ENCODE results near the gene EEPD1.
"Not testable (repeated sequence)": the region's sequence is repeated elsewhere in the genome, so short reads cannot be mapped to it uniquely, and the experiment has no call there.

The EEPD1 gene

DNA sequence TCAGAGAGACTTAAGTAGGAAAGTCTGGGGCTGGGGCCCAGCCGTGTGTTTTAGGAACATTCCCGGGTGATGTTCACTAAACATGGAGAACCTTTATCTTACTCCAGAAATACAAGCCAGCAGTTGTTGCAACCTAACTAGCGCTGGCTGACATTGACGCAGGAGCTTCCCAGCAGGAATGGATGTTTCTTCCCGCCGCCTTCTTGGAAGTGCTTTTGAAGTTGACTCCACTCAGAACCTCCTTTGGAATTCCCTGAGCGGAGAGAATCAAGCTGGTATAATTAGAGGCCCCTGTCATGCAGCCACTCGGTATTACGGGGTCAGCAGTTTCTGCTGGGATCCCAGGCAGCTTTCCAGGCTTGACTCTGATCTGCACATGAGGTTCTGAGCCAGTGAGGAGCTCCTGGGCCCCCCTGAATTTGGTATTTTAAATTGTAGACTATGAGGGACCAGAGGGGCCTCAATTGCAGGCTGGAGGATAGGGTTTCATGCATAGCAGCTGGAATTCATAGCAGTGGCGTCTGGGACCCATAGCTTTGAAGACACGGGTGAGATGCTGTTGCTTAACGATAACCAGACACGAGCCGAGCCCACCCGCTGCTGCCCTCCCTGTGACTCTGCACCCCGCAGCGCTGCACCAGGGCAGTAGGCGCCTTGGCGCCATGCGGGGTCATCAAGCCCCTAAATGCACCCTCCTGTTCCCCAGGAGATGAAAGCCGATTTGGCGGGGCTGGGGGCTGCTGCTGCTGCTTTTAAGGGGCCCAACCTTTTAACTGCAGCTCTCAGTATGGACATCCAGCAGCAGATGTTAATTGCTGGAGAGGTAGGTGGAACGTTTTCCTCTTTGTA, 61.8 kb downstream of the EEPD1 start:
- no peak for DNase-seq

DNA sequence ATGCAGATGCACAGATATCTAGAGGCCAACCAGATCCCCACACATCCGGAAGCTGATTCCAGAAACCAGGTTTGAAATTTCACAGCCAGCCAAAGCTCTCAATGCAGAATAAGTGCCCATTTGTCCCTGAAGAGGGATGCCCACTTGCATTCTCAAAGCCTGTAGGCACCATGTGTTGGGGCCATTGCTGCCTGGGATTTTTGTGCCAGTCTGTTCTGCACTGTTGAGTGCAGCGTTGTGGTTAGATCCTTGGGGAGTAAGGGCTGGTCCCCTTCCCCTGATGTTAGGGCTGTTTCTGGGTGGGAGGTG, 62.4 kb downstream of the EEPD1 start:
- DNase-seq = no peak

DNA sequence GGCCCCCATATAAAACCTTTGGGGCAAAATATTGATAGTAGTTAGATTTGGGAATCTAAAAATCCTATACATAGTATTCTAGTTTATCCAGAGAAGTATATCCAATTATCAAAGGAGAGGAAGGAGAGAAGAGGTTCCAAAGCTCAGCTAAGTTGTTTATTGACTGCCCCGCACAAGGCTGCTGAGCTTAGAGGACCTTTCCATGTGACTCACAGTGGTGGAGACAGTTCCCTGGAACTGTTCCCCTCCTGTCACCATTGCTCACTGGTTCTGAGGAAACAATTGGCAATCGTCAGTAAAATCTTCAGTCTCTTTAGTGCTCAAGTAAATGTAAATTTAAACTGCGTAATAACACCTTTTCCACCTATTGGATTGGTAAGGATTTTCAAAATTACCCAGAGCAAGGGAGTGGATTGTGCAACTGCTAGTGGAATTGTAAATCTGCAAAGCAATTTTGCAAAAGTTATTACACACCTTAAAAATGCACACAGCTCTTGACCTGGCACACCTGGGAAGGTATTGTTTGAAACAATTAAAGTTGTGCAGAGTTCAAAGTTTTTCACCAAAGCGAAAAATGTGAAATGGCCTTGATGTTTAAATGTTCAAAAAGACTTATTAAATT, 63.1 kb downstream of the EEPD1 start:
- peak in 4 of 51 donors; percentile 3 to 37 (median 17) for DNase-seq

DNA sequence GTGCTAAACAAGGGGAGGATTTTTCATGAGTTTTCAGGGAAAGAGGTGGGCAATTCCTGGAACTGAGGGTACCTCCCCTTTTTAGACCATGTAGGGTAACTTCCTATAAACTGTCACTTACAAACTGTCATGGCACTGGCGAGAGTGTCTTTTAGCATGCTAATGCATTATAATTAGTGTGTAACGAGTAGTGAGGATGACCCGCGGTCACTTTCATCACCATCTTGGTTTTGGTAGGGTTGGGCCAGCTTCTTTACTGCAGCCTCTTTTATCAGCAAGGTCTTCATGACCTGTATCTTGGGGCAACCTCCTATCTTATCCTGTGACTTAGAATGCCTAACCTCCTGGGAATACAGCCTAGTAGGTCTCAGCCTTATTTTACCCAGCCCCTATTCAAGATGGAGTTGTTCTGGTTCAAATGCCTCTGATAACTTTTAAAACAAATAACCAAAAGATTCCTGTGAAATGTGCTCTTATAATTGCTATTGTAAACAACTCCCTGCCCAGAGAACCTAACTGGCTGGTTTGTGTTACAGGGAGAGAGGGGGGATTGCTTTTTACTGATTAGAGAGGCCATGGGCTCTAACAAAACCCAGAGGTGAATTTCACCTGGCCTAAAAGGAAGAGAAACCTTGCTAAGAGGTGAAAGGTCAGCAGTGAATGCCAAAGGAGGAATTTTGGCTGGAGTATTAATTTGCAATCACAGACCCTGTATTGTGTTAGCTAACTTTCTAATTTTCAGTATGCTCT, 64.3 kb downstream of the EEPD1 start:
- DNase-seq = no peak

DNA sequence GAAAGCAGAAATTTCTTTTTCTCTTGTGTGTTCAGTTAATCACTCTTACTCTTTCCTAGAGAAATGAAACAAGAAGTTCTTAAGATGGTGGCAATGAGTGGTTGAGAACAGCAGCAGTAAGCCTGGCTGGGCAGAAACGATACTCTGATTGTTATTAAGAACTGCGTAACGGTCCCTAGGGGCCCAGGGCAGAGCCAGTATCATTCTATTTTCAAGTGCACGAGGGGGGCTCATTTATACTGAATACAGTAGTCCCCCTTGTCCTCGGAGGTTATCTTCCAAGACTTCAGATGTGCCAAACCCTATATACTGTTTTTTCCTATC, 64.9 kb downstream of the EEPD1 start:
- no peak for DNase-seq

DNA sequence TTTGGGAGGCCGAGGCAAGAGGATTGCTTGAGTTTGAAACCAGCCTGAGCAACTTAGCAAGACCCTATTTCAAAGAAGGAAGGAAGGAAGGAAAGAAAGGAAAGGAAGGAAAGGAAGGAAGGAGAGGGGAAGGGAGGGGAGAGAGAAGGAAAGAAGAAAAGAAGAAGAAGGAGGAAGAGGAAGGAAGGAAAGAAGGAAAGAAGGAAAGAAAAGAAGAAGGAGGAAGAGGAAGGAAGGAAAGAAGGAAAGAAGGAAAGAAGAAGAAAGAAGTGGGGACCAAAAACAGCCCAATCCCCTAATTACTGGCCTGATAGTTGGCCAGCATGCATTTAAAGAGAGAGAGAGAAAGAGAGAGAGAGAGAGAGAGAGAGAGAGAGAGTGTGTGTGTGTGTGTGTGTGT, 66.4 kb downstream of the EEPD1 start:
- DNase-seq = no peak

DNA sequence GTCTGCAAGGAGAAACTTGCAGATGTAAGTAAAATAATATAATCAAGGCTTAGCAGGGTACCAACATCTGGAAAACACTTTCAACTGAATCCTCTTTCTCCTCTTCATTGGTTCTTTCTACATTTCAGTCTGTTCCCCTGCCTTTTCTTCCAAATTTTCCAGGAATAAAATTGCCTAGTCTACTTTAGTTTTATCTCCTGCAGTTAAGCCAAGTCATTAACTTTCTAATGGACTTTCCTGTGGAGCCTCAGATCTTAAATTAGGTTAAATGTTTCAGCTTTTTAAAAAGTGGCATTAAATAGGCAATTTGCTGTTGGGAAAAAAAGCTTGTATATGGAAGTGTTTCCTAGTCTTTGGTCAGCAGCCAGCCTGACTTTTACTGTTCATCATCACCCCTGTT, 70.8 kb downstream of the EEPD1 start:
- DNase-seq = no peak

DNA sequence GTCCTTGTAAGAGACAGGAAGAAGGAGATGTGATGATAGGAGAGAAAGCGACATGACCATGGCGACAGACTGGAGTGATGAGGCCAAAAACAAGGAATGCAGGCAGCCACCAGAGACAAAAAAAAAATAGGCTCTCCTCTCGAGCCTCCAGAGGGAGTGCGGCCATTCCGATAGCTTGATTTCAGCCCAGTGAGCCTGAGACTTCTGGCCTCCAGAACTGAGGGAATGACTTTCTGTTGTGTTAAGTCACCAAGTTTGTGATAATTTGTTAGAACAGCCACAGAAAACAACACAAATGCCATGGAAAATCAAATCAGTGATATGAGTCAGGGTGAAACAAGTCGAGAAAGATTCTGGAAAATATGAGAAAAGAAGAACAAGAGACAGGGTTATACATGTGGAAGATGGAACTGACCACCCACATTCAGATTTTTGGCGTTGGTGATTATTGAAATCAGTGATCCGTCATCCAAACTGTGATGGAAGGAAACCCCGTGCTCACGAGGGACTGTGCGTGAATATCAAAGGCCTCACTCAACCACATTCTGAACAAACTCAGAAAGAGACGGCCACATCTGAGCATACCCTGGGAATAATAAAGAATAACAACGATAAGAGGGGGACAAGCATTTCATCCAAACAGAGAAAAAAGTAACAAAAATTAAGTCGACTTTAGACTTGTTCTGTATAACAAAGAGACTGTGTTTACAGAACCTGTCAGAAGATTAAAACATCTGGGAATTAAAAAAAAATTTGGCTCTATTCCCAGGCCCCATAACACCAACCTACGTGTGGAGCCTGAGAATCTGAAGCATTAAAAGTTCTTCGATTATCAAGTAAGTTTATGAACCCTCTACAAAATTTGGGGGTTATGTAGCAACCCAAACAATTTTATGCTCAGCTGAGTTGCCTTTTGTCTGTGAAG, 72.1 kb downstream of the EEPD1 start:
- no peak for DNase-seq

DNA sequence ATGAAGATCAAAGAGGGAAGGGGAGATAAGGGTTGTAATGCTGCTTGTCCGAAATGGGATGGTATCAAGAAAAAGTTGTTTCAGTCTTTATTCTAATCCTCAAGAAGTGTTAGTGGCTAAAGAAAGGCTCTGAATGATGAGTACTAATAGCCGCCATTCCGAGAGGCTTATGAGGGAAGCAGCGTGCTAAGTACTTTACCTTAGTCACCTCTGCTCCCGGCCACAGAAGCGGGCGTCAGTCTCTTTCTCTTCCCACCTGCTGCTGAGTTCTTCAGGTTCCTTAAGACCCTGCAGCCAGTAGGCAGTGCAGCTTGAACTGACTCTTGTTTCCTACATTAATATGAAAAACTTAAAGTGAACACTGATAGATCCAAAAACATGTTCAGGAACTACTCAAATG, 73.1 kb downstream of the EEPD1 start:
- no peak for DNase-seq

DNA sequence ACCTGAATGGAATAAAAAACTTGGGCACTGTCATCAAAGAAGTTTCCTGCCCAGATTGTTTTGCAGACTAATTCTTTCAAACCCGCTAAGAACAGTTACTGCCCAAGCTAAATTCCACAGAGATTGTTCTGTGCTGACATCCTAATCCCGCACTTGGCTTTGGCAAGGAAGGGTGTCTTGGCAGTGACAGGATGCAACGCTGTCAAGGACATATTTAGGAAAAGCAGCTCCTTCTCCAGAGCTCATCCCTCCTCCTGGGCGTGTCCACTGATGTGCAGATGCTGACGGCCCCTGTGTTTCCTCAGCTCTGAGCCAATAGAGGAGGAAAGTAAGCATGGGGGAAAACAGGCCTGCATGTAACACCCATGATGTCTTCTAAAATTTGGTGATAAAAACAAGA, 74.2 kb downstream of the EEPD1 start:
- DNase-seq = no peak

DNA sequence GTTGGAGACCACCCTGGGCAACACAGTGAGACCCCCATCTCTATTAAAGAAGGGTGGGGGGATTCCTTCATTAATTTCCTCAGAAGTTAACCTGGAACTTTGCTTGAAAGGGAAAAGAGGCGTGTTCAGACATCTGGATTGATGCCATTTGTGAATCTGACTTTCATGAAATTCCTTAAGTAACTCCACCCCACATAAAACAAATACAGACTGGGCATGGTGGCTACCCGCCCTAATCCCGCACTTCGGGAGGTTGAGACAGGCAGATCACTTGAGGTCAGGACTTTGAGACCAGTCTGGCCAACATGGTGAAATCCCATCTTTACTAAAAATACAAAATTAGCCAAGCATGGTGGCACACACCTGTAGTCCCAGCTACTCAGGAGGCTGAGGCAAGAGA, 75.0 kb downstream of the EEPD1 start:
- no peak for DNase-seq

DNA sequence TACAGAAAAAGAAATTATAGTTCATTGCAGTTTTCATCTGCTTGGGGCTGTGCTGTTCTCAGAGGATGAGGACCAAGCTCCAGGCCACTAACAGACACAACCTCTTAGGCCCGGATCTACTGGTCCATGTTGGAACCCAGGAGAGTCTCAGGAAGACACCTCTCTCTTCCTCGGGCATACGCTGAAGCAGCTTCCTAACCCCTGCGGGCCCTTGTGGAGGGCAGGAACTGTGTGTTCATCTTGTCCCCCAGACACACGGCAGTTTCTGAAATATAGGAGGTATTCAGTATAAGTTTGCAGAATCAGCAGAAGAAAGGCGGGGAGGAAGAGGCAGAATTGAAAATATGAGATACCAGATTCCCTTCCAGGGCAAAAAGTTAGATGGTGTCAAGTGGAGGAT, 78.4 kb downstream of the EEPD1 start:
- DNase-seq = no peak

DNA sequence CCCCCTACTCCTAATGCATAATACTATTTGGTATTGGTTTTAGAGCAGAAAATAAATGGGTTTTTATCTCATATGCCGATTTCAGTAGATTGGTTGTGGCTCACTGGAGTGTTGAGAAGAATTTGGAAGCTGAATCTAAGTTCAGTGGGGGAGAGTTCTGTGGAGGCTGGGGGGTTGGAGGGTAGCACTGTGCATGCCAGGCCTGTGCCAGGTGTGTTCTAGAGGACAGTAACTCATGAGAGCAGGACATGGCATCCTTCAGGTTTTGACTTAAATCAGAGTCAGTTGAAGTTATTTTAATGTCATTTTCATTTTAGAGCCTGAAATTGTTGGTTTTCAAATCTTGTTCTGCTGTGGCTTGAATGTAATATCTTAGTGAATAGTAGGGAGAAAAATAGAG, 79.5 kb downstream of the EEPD1 start:
- no peak for DNase-seq

DNA sequence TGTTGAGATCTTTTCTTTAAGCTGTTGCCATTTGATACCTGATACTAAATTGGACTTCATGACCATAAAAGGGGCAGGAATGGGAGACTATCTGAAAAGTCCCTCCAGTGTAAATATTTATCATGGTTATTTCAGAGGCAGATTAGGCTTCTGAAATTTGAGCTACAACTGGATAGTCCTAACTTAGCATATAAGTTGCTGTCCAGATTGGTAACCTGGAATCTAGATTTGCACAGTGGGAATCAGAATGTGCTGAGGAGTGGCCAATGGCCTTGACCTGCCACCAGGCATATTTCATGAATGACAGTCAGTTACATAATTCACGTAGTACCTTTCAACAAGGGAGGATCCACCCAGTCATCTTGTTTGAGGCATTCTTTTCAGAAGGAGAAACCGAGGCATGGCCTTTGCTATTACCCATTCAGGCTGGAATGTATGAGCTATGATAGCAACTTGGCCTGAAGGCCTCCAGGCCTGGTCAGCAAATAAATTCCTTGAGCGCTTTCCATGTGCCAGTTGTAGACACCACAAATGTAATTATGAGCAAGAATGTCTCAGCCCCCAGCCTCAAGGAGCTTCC, 80.0 kb downstream of the EEPD1 start:
- no peak for DNase-seq

DNA sequence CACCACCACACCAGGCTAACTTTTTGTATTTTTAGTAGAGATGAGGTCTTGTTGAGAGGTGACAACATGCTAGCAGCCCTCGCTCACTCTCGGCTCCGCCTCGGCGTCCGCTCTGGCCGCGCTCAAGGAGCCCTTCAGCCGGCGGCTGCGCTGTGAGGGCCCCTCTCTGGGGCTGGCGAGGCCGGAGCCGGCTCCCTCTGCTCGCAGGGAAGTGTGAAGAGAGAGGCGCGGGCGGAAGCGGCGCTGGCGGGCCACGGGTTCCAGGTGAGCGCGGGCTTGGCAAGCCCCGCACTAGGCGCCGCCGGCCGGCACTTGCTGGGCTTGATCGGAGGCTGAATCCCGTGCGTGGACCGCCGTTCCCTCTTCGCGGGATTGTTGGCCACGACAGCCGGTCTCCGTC, 83.0 kb downstream of the EEPD1 start:
- DNase-seq = no peak

DNA sequence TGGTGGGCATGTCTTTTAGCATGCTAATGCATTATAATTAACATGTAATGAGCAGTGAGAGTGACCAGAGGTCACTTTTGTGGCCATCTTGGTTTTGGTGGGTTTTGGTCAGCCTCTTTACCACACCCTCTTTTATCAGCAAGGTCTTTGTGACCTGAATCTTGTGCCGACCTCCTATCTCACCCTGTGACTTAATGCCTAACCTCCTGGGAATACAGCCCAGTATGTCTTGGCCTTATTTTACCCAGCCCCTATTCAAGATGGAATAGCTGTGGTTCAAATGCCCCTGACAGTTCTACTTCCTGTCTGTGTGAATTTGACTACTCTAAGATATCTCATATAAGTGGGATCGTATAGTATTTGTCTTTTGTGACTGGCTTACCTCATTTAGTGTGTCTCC, 85.1 kb downstream of the EEPD1 start:
- DNase-seq = no peak

DNA sequence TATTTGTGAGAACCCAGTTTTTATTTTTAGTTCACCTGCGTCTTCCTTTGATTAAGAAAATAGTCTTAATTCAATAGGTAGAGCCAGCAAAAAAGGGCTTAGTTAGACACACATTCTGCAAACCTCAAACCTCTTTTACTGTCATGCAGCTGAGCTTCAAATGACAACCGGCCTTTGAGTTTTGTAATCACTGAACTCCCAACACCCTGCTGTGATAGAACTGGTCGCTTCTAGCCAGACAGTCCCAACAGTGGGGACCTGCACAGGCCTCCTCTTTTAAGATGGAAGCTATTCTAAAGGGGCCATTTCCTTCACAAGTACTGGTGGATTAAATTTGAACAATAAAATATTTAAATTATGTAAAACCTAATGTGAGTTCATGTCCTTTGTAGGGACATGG, 90.3 kb downstream of the EEPD1 start:
- not testable (repeated sequence) for DNase-seq

DNA sequence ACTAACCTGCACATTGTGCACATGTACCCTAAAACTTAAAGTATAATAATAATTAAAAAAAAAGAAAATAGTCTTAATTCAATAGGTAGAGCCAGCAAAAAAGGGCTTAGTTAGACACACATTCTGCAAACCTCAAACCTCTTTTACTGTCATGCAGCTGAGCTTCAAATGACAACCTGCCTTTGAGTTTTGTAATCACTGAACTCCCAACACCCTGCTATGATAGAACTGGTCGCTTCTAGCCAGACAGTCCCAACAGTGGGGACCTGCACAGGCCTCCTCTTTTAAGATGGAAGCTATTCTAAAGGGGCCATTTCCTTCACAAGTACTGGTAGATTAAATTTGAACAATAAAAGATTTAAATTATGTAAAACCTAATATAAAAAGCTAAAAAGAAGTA, 90.9 kb downstream of the EEPD1 start:
- DNase-seq = not testable (repeated sequence)

DNA sequence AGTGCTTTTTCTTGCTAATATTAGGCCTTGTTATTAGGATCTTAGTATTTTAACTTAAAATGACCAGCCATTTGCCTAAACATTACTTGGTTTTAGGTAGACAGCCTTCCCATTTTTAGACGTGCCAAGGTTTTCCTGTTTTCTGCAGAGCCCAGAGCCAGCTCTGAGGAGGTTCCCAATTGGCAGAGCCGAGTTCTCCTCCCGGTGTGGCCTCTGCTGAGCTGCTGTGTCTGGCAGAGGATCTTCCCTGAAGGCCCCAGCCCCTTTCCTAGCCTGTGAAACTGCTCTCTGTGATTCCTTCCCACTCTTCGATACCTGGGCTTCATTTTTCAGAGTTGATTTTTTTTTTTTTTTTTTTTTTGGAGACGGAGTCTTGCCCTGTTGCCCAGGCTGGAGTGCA, 91.4 kb downstream of the EEPD1 start:
- no peak for DNase-seq

DNA sequence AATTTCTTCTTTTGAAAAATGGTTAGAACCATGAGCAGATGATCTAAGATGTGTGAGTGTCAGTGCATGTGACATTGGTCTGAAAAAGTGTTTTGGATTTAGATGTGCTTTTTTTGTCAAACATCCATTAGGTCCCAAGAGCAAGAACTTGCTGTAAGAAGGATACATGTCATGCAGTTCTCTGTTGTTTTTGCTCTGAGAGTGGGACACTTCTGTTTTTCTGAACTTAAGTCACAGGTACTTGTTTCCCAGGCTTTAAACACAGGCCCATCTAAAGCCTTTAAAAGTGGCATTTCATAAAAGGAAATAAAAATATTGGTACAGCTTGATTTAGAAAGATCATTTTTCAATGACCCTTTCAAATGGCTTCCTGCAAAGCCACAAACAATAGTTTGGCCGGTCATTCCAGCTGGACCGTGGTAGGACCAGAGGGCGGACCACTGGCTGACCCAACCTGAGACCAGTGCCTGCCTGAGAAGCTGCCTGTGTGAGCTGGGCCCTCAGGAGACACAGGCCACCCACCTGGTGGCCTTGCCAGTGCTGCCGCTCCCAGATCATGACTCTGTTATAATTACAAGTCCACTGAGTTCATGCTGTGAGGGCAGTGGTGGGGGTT, 92.7 kb downstream of the EEPD1 start:
- no peak for DNase-seq

DNA sequence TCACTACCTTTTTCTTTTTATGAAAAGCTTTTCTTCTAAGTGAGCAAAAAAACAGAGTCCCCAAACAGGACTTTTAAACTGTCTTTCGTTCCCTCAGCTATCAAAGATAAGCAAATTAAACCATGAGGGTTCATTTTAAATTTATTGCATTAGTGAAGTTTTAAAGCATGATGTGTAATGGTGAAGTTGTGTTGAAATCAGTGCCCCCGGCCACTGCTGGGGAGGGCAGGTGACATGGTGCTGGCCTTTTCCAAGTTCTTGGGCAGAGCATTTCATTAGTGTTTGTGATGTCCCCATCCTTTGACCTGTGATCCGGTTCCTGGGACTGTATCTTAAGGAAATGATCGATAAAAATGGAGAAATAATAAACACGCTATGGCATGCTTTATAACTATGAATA, 96.0 kb downstream of the EEPD1 start:
- DNase-seq = no peak

Measured in hypothalamus (tissue), 51 donors.